BJ (cell line): ENCODE measurements around the gene SLC39A11. TPM values are rescaled to one million over a fixed set of nuclear protein-coding genes. Genes with fewer than 3 reads are reported as not detected.
"Not testable (repeated sequence)": the region's sequence is repeated elsewhere in the genome, so short reads cannot be mapped to it uniquely, and the experiment has no call there.

ENCODE experiments used
- CTCF ChIA-PET: fragments of 350-600 bp; formaldehyde crosslinking; extraction: SDS; loops from one replicate; lab custom pipeline; 2021; ENCODE audit warnings: antibody characterized with exemption, inconsistent platforms; lab: Yijun Ruan, JAX
- POLR2A ChIA-PET: fragments of 300-600 bp; sonication (Branson Sonifier 250); formaldehyde crosslinking; extraction: SDS; loops from one replicate; lab custom pipeline; 2021; ENCODE audit warnings: antibody characterized with exemption; lab: Charles Lee
- DNase-seq: peaks from one replicate; pipeline ENCODE4 v3.0.0-alpha.2; 2011; ENCODE audit warnings: low read depth
- H3K27me3 ChIP-seq: 2 replicates; pipeline ENCODE4 v1.6.0; 2011; ENCODE audit warnings: low read length; ENCODE audit not compliant: control insufficient read depth, insufficient read depth
- H3K36me3 ChIP-seq: 2 replicates; pipeline ENCODE4 v1.5.1; 2011; ENCODE audit warnings: low read length; ENCODE audit not compliant: control insufficient read depth, insufficient read depth
- H3K4me3 ChIP-seq: 2 replicates; pipeline ENCODE4 v1.5.1; 2011; ENCODE audit warnings: low read depth, mild to moderate bottlenecking, control low read depth, low read length
- CTCF ChIP-seq: IDR thresholded peaks from 2 replicates; pipeline ENCODE4 v1.5.1; 2011; ENCODE audit warnings: low read depth, mild to moderate bottlenecking, control low read depth, inconsistent platforms, low read length, moderate library complexity; ENCODE audit not compliant: insufficient read depth
- polyA plus RNA-seq: library from polyadenylated mRNA; depleted of rRNA; stranded (reverse); fragments of >200 nt; gene quantifications from 2 replicates; pipeline ENCODE4 v1.2.3, GENCODE V29; 2011

Gene SLC39A11
- polyA plus RNA-seq, 1 experiment: 20.9 TPM

- no peak for TF ChIP-seq CTCF
- Histone ChIP-seq H3K36me3 (no peaks in the 10 kb centered on the region), H3K27me3 (no peaks in the 10 kb centered on the region), H3K4me3 (no peak overlapping the region)
- POLR2A ChIA-PET: interaction anchor here (0.6 kb wide), 1 partner anchor 15 kb away, joined by 4 read pairs; no protein-coding TSS in a partner anchor
- CTCF ChIA-PET: no interaction called here
- no peak for DNase-seq
These were observed 303.4 kb downstream of the SLC39A11 start for GRCh38 chr17:72788950-72789585.

DNA sequence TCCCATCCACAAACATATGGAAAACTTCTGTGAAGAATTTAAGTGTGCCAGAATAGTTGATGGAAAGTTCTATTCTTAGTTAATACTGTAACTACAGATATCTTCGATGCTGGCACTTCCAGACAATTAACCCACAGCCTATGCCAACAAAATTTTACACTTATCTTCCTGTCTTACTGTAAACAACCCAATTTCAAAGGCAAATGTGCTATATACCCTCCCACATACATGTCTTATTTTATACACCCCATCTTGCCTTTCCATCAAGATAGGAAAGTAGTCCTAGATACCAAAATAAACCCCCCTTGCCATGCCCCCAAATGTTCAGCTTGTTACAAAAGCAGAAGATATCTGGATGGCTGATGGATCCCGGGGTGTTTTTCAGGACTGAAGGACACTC, 306.3 kb downstream of the SLC39A11 start:
- no peak for DNase-seq
- H3K4me3 ChIP-seq: no peak overlapping the region
- CTCF ChIA-PET: no interaction called here
- H3K27me3 ChIP-seq: no peaks in the 10 kb centered on the region
- no peak for TF ChIP-seq CTCF
- POLR2A ChIA-PET: no interaction called here
- H3K36me3 ChIP-seq: no peaks in the 10 kb centered on the region

- no peak for TF ChIP-seq CTCF
- H3K4me3 ChIP-seq: no peak overlapping the region
- no peak for DNase-seq
- H3K36me3 ChIP-seq: no peaks in the 10 kb centered on the region
- no peaks in the 10 kb centered on the region for H3K27me3 ChIP-seq
- ChIA-PET POLR2A (no interaction called here), CTCF (no interaction called here)
These were observed 309.3 kb downstream of the SLC39A11 start for GRCh38 chr17:72782985-72783701.

DNA sequence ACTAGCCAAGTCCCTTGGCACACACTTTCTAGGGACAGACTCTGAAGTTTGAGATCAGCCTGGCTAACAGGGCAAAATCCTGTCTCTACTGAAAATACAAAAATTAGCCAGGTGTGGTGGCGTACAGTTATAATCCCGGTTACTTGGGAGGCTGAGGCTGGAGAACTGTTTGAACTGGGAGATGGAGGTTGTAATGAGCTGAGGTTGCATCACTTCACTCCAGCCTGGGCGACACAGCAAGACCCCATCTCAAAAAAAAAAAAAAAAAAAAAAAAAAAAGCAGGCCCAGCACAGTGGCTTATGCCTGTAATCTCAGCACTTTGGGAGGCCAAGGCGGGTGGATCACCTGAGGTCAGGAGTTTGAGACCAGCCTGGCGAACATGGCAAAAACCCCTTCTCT, 310.1 kb downstream of the SLC39A11 start:
- H3K4me3 ChIP-seq, DNase-seq, H3K27me3 ChIP-seq, H3K36me3 ChIP-seq, POLR2A ChIA-PET, CTCF ChIA-PET: not testable (repeated sequence)

GRCh38 chr17:72778169-72779151, 314.0 kb downstream of the SLC39A11 start:
- POLR2A ChIA-PET: no interaction called here
- no peaks in the 10 kb centered on the region for H3K27me3 ChIP-seq
- H3K4me3 ChIP-seq: no peak overlapping the region
- no peak for TF ChIP-seq CTCF
- H3K36me3 ChIP-seq: no peaks in the 10 kb centered on the region
- CTCF ChIA-PET: interaction anchor here (0.7 to 1.6 kb wide), 2 partner anchors 51 to 207 kb away, joined by 3 read pairs; no protein-coding TSS in a partner anchor
- DNase-seq: no peak
